GM12878 (cell line): ENCODE measurements around the gene IBSP. TPM values are rescaled to one million over a fixed set of nuclear protein-coding genes. Genes with fewer than 3 reads are reported as not detected.

Source experiments
- ATAC-seq: fragments of 200-7000 bp; cut with Tn5 transposase; 3 replicates; pipeline ENCODE4 v1.9.1; 2020; ENCODE audit warnings: mild to moderate bottlenecking, moderate library complexity
- Bru-seq: library from RNA; stranded (reverse); fragments of 400-500 nt; gene quantifications from one replicate; lab custom pipeline; 2021; lab: Mats Ljungman, UMichigan
- BruChase-seq, 2 experiments: library from RNA; stranded (reverse); fragments of 400-500 nt; gene quantifications; one replicate each; lab custom pipeline; 2021; lab: Mats Ljungman, UMichigan
- BruUV-seq: library from RNA; stranded (reverse); fragments of 400-500 nt; replicated peaks from 2 replicates; lab custom pipeline; 2021; lab: Mats Ljungman, UMichigan
- CTCF ChIA-PET: fragments of 300-600 bp; sonication (Branson Sonifier 250); formaldehyde crosslinking; extraction: SDS; loops from one replicate; lab custom pipeline; 2021; ENCODE audit warnings: inconsistent platforms; lab: Yijun Ruan, JAX
- POLR2A ChIA-PET: fragments of 350-600 bp; formaldehyde crosslinking; extraction: SDS; loops from one replicate; lab custom pipeline; 2021; ENCODE audit warnings: inconsistent platforms; lab: Charles Lee
- RAD21 ChIA-PET: fragments of 300-600 bp; sonication (Branson Sonifier 250); formaldehyde crosslinking; loops from one replicate; lab custom pipeline; 2023; ENCODE audit warnings: antibody characterized with exemption; ENCODE audit not compliant: unreplicated experiment; lab: Charles Lee
- SMC1A ChIA-PET: fragments of 300-600 bp; sonication (Branson Sonifier 250); formaldehyde crosslinking; loops from one replicate; lab custom pipeline; 2023; ENCODE audit not compliant: unreplicated experiment, uncharacterized antibody; lab: Charles Lee
- DNase-seq: peaks from one replicate; pipeline ENCODE4 v3.0.0-alpha.2; 2011; ENCODE audit warnings: low read depth, low spot score
- FAIRE-seq: peaks from 3 replicates; lab custom pipeline; 2011; peaks lifted over from hg19 to GRCh38; lab: Jason Lieb, UNC
- H2AFZ ChIP-seq: 2 replicates; pipeline ENCODE4 v1.6.0; 2011; ENCODE audit warnings: low read depth, low read length, control low read depth; ENCODE audit not compliant: control insufficient read depth
- H3K27ac ChIP-seq: 2 replicates; pipeline ENCODE4 v1.5.1; 2011; ENCODE audit warnings: control low read depth; ENCODE audit not compliant: control insufficient read depth, insufficient read depth
- H3K27me3 ChIP-seq, 2 experiments: replicated peaks in 1 of 2; 2 replicates each; pipeline versions ENCODE4 v1.6.0 to v1.6.1; 2011; ENCODE audit warnings: low read length in 1 of 2; ENCODE audit not compliant: control insufficient read depth in 2 of 2, insufficient read depth in 2 of 2
- H3K36me3 ChIP-seq, 2 experiments: 2 replicates each; pipeline ENCODE4 v1.5.1; 2011; ENCODE audit warnings: low read length in 1 of 2; ENCODE audit not compliant: control insufficient read depth in 2 of 2, insufficient read depth in 2 of 2
- H3K4me1 ChIP-seq: 2 replicates; pipeline ENCODE4 v1.6.1; 2011; ENCODE audit warnings: mild to moderate bottlenecking, low read length, moderate library complexity, mixed read lengths; ENCODE audit not compliant: control insufficient read depth, insufficient read depth
- H3K4me2 ChIP-seq: 2 replicates; pipeline ENCODE4 v1.6.0; 2011; ENCODE audit warnings: control low read depth; ENCODE audit not compliant: control insufficient read depth, insufficient read depth
- H3K4me3 ChIP-seq: fragments of 200-600 bp; sonication (generic); 2 replicates; pipeline ENCODE4 v1.5.1; 2016
- H3K79me2 ChIP-seq: 2 replicates; pipeline ENCODE4 v1.6.0; 2011; ENCODE audit warnings: low read length; ENCODE audit not compliant: control insufficient read depth, insufficient read depth
- H3K9ac ChIP-seq: 2 replicates; pipeline ENCODE4 v1.8.0; 2011; ENCODE audit warnings: low read length, control low read depth, mixed read lengths; ENCODE audit not compliant: control insufficient read depth, insufficient read depth
- H3K9me3 ChIP-seq: replicated peaks from 3 replicates; pipeline ENCODE4 v1.5.1; 2011; ENCODE audit warnings: mild to moderate bottlenecking, low read length; ENCODE audit not compliant: control insufficient read depth, insufficient read depth
- H4K20me1 ChIP-seq: 2 replicates; pipeline ENCODE4 v1.6.0; 2011; ENCODE audit not compliant: control insufficient read depth, insufficient read depth
- BRCA1 ChIP-seq: IDR thresholded peaks from 2 replicates; pipeline ENCODE4 v1.6.1; 2011; ENCODE audit warnings: low read depth, low read length, improper control_type of control experiment
- EZH2 ChIP-seq: IDR thresholded peaks from 2 replicates; pipeline ENCODE4 v1.6.1; 2012; ENCODE audit warnings: low read depth, mild to moderate bottlenecking, control low read depth, inconsistent platforms, low read length, borderline replicate concordance; ENCODE audit not compliant: control insufficient read depth
- KDM1A ChIP-seq: fragments of 200-600 bp; sonication (generic); IDR thresholded peaks from 2 replicates; pipeline ENCODE4 v1.6.1; 2016; ENCODE audit warnings: borderline replicate concordance
- MTA2 ChIP-seq: fragments of 450-650 bp; IDR thresholded peaks from 2 replicates; pipeline ENCODE4 v1.6.1; 2016; ENCODE audit warnings: low read depth, mild to moderate bottlenecking, moderate library complexity
- PBX3 ChIP-seq: IDR thresholded peaks from 2 replicates; pipeline ENCODE4 v1.6.1; 2011; ENCODE audit warnings: mild to moderate bottlenecking, low read depth, low read length, moderate library complexity; ENCODE audit not compliant: insufficient replicate concordance
- REST ChIP-seq: IDR thresholded peaks from 2 replicates; pipeline ENCODE4 v1.6.1; 2012; ENCODE audit warnings: mild to moderate bottlenecking, low read depth, low read length
- YBX1 ChIP-seq: fragments of 450-650 bp; IDR thresholded peaks from 2 replicates; pipeline ENCODE4 v1.6.1; 2016; ENCODE audit warnings: antibody characterized with exemption
- WGBS: methylation state at CpG from one replicate; pipeline ENCODE4 v1.1.6; 2016; ENCODE audit warnings: low lambda C conversion rate; ENCODE audit not compliant: insufficient replicate concordance, insufficient coverage; ENCODE audit errors: missing lambda C conversion rate; 5-methylcytosine and 5-hydroxymethylcytosine counted together
- in situ Hi-C: fragments of 300-500 bp; cut with MboI; formaldehyde crosslinking; loops from 9 replicates; pipeline ENCODE4 v1.14.3; 2018; ENCODE audit warnings: mixed read lengths
- intact Hi-C: fragments of 100-400 bp; cut with micrococcal nuclease; formaldehyde crosslinking; loops from one replicate; pipeline ENCODE4 v1.14.2; 2022; ENCODE audit not compliant: unreplicated experiment
- long read RNA-seq, 2 experiments: library from polyadenylated mRNA; unstranded; transcript quantifications; one replicate each; pipeline ENCODE4 v2.0.0, GENCODE V29; 2019 to 2020
- polyA minus RNA-seq, 3 experiments: library from RNA; depleted of rRNA, polyadenylated mRNA; stranded (reverse); fragments of >200 nt; gene quantifications; 2 replicates each; pipeline ENCODE4 v1.2.3, GENCODE V29; 2011
- polyA plus RNA-seq, 11 experiments: library from polyadenylated mRNA; depleted of rRNA in 4 of 11; unstranded in 6 of 11; stranded (reverse) in 5 of 11; fragments of >200 nt; fragmentation: Nextera tagmentation in 4 of 11; fragmentation: Illumina TruSeq in 1 of 11; extraction: Ambion mirVana in 4 of 11; extraction: Trizol in 1 of 11; gene quantifications; 1 replicate in 1 of 11; 2 replicates in 10 of 11; pipeline versions ENCODE4 v1.2.1 to v1.2.3, GENCODE V29; 2011 to 2016; ENCODE audit warnings: inconsistent platforms in 2 of 11, missing spikeins in 2 of 11, low read depth in 1 of 11
- total RNA-seq, 4 experiments: library from RNA; depleted of rRNA in 3 of 4; stranded (reverse); fragments of >200 nt in 3 of 4; fragmentation: Illumina TruSeq in 1 of 4; extraction: Trizol in 1 of 4; gene quantifications; 2 replicates each; pipeline versions ENCODE4 v1.2.1 to v1.2.3, GENCODE V29; 2013 to 2021

The IBSP gene, protein sequence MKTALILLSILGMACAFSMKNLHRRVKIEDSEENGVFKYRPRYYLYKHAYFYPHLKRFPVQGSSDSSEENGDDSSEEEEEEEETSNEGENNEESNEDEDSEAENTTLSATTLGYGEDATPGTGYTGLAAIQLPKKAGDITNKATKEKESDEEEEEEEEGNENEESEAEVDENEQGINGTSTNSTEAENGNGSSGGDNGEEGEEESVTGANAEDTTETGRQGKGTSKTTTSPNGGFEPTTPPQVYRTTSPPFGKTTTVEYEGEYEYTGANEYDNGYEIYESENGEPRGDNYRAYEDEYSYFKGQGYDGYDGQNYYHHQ
- total RNA-seq (2013; cell fraction: nucleolus; rRNA removed), result not detected in 2 replicates
- total RNA-seq (2014; rRNA removed) (not detected in 2 replicates), total RNA-seq (2014; rRNA removed; fragmentation: Illumina TruSeq; extraction: Trizol) (not detected in 2 replicates), total RNA-seq (2021) (not detected in 2 replicates), polyA plus RNA-seq (2011; rRNA removed) (not detected in 2 replicates), polyA plus RNA-seq (2014; fragmentation: Illumina TruSeq; extraction: Trizol) (not detected in 2 replicates), polyA plus RNA-seq (2014; fragmentation: Nextera tagmentation; extraction: Ambion mirVana) (not detected), polyA plus RNA-seq (2014; rRNA removed) (not detected in 2 replicates), polyA plus RNA-seq (2016; fragmentation: Nextera tagmentation; extraction: Ambion mirVana) (not detected), polyA minus RNA-seq (2011; rRNA and poly(A)+ RNA removed) (not detected in 2 replicates), Bru-seq, nascent RNA (not detected), BruChase-seq, experiment 1, labeled RNA remaining after a 6-hour chase (not detected), BruChase-seq, experiment 2, labeled RNA remaining after a 2-hour chase (not detected)
- not detected for polyA plus RNA-seq (2011; ENCODE audit: low read depth)
- not detected in 2 replicates for polyA plus RNA-seq (2011; cell fraction: cytosol; rRNA removed)
- polyA plus RNA-seq (2011; cell fraction: nucleus; rRNA removed), result not detected in 2 replicates
- not detected in 2 replicates for polyA plus RNA-seq (2012)
- polyA minus RNA-seq (2011; cell fraction: cytosol; rRNA and poly(A)+ RNA removed), result not detected in 2 replicates
- polyA minus RNA-seq (2011; cell fraction: nucleus; rRNA and poly(A)+ RNA removed), result not detected in 2 replicates
- long read RNA-seq, experiment 1, result 0 reads
- long read RNA-seq, experiment 2, result 0 reads

DNA sequence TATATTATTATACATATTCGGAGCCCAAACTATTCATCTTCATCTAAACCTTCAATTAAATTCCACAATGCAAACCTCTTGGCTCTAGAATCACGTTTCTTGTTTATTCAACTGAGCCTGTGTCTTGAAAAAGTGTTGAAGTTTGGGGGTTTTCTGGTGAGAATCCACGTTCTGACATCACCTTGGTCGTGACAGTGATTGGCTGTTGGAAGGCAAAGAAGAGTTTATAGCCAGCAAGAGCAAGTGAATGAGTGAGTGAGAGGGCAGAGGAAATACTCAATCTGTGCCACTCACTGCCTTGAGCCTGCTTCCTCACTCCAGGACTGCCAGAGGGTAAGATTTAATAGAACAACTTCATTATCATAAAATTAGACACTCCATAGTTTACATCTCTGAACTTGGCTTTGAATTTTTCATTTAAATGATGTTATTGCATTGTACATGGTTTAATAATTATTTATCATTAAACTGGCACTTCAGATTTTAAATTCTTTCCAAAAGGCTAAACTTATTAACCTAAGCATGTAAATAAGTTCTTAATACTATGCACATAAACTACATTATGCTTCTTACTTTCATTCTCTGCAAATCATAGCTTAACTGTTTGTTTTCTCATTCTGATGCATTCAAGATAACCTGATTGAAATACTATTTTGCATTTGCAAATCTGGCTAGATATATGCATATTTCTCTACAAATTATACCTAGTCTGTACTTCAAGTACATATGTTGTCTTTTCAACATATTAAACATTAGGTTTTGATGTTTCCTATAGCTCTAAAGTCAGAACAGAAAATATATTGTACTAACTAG is at the start of gene IBSP:
IBSP (plus strand) TSS at position 254 of the 813 bp plus-strand sequence. CDS start 2,808 bp downstream, outside the sequence.
- Histone ChIP-seq H3K27ac (no peak within 1 kb of the TSS), H3K4me2 (no peak within 1 kb of the TSS), H3K36me3 (no peaks in the 10 kb centered on the region), H3K9me3 (no peaks in the 10 kb centered on the region), H3K27me3 (no peaks in the 10 kb centered on the region), H3K79me2 (no peaks in the 10 kb centered on the region), H2AFZ (no peak within 1 kb of the TSS), H3K9ac (no peak within 1 kb of the TSS), H3K4me1 (no peaks in the 10 kb centered on the region), H4K20me1 (no peaks in the 10 kb centered on the region), H3K4me3 (no peak within 1 kb of the TSS)
- FAIRE-seq (no peak), ATAC-seq (no peak), DNase-seq (no peak)
- in situ Hi-C loops (no loop called here), intact Hi-C loops (no loop called here)
- no peak for TF ChIP-seq KDM1A
- no peak for TF ChIP-seq EZH2
- TF ChIP-seq MTA2, result no peak
- no peak for TF ChIP-seq REST
- no peak for TF ChIP-seq BRCA1
- TF ChIP-seq PBX3, result no peak
- TF ChIP-seq YBX1, result no peak
- 3% methylated on average over 4 of the region's 4 CpGs for WGBS
- SMC1A ChIA-PET, result interaction anchor here (1.2 kb wide), 1 partner anchor 9 kb away, joined by 3 read pairs; no protein-coding TSS in a partner anchor
- CTCF ChIA-PET, result interaction anchor here (0.5 kb wide), 1 partner anchor 131 kb away, joined by 3 read pairs; no protein-coding TSS in a partner anchor
- POLR2A ChIA-PET, result no interaction called here
- no TSS peak for BruUV-seq
- RAD21 ChIA-PET, result no interaction called here
